SH-SY5Y (cell line): ENCODE measurements around the gene DAO.

ENCODE experiments used
- GATA2 ChIP-seq: IDR thresholded peaks from 2 replicates; pipeline ENCODE4 v1.6.1; 2011; ENCODE audit warnings: mild to moderate bottlenecking, low read depth, low read length
- GATA3 ChIP-seq: IDR thresholded peaks from 2 replicates; pipeline ENCODE4 v1.6.1; 2011; ENCODE audit warnings: low read depth, mild to moderate bottlenecking, low read length, moderate library complexity

DNA sequence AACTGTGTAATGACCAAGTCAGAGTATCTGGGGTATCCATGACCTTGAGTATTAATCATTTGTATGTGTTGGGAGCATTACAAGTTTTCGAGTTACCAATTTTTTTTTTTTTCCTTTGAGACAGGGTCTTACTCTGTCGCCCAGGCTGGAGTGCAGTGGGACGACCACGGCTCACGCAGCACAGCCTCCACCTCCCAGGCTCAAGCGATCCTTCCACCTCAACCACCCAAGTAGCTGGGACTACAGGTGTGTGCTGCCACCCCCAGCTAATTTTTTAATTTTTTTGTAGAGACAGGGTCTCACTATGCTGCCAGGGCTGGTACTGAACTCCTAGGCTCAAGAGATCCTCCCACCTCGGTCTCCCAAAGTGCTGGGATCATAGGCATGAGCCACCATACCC is 42.2 kb upstream of the DAO start:
- no peak for TF ChIP-seq GATA2
- no peak for TF ChIP-seq GATA3
